HG03025 (cell line): ENCODE results near the gene TMEM240.

Experiments used
- ATAC-seq: cut with Tn5 transposase; IDR thresholded peaks from one replicate; pipeline ENCODE4 v1.9.1; 2021; ENCODE audit warnings: mild to moderate bottlenecking, moderate library complexity; ENCODE audit not compliant: unreplicated experiment, low FRiP score

TMEM240 gene

DNA sequence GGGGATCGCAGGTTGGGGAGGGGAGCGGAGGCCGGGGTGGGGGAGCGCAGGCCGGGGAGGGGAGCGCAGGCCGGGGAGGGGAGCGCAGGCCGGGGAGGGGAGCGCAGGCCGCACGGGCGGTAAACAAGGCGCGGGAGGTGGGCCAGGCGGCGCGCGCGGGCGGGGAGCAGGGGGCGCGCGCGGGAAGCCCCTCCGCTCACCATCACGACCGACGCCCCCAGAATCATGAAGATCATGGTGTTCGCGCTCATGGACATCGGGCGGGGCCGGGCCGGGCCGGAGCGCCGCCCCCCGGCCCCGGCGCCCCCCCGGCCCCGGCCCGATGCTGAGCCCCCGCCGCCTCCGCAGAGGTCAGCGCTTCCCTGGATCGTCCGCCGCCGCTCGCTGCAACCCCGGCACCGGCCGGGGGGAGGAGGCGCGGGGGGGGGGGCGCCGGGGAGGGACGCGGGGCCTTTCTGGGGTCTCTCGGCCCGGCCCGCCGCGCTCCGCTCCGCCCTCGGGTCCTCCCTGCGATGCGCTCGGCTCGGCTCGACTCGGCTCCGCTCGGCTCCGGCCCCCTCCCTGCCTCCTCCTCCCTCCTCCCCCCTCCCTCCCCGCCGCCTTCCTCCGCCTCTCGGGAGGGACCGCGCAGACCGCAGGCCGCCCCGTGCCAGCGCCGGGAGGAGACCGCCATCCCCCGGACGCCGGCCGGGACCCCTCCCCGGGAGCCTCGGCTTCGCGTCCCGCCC is at the start of gene TMEM240:
TSS of gene TMEM240 (minus strand) at position 535 of the 728 bp plus-strand sequence. CDS start at position 257, 278 bp downstream.
- ATAC-seq: no peak

DNA sequence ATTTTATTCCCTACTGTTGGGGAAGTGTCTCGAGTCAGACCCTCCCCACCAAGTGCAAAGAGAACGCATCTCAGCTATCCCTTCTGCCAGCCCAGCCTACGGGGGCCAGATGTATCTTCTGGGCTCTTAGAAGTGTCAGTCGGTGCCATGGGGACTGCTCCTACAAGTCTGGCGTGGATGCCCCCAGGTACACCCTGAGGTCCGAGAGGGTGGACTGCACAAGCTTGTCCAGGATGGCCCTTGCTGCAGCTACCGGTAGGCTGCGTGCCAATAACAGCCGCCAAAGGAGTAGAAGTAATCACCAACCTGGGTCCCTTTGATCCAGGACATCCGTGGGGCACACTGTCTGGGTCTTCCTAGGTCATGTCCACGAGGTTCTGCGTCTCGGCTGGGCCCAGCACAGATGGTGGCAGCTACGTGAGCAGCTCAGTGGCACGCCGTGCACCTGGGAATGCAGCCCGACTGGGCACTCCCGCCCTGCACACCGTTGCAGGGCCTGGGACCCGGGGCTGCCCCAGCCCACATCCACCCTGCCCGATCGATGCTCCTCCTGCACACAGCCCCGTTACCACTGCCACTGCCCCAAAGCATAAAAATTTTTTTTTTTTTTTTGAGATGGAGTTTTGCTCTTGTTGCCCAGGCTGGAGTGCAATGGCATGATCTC is 43.1 kb upstream of the TMEM240 start:
- no peak for ATAC-seq

DNA sequence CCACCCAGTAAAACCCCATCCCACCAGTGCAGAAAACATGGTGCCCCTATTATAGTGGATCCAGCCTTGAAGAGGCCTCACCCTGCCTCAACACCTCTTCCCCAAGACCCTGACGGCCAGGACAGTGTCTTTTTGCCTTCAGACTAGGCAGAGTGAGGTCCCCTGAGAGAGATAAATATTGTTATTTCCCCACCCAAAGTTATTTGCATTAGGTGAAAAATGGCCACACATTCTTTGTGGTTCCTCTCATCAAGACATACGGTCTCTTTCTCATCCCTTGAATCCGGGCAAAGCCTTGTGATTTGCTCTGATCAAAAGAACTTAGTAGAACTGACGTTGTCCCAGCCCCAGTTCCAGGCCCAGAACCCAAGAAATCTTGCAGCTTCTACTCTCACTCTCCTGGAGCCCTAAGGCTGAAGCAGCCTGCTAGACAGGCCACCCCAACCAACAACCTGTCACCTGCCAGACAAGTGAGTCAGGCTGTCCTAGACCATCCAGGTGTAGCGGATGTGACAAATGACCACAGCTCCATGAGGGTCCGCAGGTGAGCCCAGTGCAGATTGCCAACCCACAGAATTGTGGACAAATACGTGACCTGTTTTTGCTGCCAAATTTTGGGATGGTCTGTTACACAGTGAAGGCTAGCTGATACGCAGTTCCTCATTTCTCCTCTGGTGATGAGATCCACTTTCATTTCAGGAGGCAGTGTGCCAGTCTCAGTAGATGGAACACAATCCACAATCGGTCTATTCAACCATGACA is 42.3 kb upstream of the TMEM240 start:
- no peak for ATAC-seq

DNA sequence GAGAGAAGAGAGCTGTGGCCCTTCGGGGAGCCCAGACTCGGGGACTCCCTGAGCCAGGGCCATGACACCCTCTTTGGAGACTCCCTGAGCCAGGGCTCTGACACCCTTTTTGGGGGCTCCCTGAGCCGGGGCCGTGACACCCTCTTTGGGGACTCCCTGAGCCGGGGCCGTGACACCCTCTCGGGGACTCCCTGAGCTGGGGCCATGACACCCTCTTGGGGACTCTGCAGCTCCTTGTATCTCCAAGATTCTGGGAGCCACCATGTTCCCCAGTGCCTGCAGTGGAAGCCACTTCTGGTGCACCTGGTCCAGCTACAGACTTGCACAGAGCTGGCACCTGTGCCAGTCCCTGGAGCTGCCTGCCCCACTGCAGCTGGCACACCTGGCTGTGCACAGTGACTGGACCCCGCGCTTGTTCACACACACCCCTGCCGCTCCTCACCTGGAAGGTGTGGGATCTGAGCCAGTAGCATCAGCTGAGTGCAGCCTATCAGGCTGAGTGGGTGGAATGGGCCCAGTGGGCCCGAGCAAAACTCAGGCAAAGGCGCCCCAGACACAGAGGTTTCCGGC is 38.0 kb upstream of the TMEM240 start:
- ATAC-seq: no peak

DNA sequence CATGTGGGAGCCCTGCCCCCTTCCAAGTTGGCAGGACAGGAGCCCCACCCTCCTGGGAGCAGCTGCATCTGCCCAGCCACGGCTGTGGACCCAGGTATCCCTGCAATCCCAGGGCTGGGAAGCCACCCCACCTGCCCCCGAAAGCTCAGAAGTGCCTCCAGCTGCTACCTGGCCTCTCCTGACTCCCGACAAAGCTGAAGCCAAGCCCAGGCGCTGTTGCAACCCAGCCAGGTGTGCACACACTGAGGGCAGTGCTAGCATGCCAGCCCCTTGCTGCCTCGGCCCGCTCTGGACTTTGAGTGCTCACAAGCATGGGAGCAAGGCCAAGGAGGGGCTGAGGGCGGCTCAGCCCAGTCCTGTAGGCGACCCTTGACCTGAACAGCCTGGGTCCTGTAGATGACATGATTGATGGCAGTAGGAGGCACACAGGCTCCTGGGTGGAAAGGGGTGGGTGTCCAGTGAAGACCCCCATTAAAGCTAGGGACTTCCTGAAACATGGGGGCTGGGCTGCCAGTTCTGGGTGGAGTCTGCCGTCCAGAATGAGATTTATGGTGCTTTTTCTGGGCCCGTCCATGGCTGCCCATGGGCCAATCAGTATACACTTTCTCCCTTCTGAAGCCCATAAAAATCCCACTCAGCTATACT is 37.1 kb upstream of the TMEM240 start:
- ATAC-seq: no peak

DNA sequence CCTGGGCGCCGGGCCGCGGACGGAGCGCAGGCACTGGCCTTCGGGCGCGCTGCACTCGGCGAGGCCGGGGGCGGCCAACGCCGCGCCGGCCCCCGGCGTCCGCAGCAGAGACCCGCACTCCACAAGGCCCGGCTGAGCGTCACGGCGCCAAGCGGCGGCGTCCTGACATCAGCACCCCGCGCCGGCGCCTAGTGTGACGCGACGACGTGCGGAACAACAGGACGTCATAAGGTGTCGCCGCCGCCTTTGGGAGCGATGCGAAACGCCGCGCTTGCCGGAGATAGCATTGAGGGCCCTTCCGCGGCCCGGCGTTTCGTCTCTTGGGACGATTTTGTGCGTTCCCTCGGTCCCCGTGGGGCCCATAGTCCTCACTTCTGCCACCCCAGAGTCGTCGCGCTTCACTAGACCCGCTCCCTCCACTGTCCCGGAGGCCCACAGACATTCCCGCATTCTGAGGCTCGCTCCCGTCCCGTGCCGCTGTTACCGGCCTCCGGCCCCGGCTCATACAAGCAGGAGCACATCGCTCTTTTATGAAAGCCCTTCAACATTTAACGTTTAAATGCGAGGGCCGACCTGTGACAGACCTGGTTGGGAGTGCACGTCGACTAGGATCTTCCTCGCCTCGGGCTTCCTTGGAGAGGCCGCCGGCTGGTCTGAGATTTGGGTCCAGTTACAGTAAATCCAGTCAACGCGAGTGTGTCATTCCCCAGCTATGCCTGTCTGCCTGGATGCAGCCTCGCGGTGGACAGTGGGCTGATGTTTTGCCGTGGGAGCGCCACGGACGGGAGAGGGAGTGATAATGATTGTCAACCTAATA is 34.5 kb upstream of the TMEM240 start, which contains the start of gene SSU72:
TSS of gene SSU72 (minus strand) at position 143 of the 817 bp plus-strand sequence. CDS start 306 bp downstream, outside the sequence.
- peak; percentile 83 for ATAC-seq

DNA sequence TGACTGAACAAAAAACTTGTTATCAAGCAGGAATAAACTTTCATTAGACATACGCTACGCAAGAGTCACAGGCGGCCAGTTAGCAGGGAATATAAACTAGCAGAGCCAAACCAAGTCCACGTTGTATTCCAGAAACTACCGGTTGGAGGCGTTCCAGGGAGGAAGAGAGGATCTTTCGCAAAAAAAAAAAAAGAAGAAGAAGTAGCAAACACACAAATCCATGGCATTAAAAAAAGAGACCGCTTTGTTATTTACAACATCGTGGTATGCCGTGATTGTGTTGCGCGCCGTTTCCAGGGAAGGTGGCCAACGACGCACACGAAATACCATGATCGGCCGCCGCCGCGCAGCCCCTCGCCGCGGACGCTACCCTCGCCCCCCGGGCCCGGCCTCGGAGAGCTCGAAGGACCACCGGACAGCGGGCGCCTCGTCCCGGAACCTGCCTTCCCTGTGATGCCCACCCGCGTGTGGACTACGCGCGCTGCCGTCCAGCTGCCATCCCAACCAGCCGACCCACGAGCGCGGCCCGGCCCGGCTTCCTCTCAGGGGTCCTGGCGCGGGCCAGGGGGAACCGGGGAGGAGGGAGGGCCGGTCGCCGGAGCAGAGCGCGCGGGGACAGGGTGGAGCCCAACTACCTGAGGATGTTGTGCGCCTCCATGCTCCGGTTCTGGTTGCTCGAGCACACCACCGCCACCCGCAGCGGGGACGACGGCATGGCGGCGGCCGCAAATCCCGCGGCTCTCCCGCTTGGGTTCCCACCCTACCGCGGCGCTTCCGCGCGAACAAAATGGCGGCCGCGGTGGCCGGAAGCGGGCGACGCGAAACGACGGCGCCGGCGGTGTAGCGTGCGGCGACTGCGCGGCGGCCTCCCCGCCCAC is 33.7 kb upstream of the TMEM240 start:
- peak; percentile 51 for ATAC-seq

DNA sequence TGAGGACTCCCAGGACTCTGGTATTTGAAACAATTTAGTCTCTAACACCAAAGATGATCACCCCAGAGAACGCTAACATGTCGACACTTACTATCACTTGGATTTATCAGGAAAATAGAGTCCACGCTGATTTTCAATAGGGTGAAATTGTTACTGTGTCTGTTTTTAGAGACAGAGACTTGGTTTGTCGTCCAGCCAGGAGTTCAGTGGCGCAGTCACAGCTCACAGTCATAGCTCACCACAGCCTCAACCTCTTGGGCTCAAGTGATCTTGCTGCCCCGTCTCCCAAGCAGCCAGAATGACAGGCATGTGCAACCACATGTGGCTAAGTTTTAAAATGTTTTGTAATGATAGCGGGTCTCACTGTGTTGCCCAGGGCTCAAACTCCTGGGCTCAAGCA is 28.9 kb upstream of the TMEM240 start:
- ATAC-seq: no peak

DNA sequence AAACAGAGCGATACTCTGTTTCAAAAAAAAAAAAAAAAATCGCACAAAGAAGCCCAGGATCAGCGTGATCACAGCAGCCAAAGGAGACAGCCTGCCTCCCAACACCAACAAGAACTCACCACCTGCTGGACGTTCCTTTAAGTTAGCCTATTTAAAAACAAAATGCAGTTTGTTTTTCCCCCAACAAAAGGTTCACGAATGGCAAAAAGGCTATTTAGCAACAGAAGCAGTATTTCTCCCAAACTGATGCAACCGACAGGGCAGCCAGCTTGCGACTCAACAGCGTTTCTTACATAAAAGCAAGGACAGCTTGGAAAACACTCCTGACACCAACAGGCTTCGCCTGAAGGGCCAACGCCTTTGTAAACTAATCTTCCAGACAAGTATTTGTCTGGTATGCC is 27.5 kb upstream of the TMEM240 start:
- no peak for ATAC-seq

DNA sequence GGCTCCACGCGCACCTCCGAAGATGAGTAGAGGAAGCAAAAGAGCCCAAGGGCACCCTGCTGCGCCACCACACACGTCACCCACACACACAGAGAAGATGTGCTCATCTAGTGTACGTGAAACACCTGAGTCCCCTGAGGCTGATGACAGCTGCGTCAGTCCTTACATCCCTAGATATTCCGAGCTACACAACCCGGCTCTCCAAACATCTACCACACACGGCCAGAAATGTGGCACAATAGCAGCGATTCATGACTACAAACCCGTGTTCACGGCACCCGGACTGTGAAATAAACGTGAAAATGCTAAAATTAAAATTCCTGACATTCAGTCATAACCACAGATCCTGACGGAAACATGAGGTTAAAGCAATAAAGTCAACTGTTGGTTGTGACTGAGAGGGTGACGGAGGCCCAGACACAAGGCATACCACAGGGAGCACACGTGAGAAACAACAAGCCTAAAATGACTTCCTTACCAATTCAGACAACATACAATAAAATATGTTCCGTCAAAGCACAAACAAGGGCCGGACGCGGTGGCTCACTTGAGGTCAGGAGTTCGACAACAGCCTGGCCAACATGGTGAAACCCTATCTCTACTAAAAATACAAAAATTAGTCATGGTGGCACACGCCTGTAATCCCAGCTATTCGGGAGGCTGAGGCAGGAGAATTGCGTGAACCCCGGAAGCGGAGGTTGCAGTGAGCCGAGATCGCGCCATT is 26.9 kb upstream of the TMEM240 start:
- ATAC-seq: no peak

DNA sequence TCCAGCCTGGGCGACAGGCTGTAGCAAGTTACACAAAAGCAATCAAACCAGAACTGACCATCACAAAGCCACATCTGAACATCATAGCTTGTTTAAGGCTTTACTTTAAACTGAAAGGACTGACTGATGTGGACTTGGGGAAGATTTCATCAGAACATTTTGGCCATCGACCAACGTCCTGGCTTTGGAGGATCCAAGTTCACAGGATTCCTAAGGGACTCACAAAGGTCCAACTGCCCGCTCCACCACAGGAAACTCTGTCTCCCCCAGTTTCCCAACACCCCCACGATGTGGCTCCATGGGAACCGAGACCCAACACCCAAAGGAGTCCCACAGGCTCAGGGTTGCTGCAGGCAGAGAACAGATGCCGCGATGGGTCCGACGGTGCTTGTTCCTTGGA is 24.9 kb upstream of the TMEM240 start:
- ATAC-seq: no peak

DNA sequence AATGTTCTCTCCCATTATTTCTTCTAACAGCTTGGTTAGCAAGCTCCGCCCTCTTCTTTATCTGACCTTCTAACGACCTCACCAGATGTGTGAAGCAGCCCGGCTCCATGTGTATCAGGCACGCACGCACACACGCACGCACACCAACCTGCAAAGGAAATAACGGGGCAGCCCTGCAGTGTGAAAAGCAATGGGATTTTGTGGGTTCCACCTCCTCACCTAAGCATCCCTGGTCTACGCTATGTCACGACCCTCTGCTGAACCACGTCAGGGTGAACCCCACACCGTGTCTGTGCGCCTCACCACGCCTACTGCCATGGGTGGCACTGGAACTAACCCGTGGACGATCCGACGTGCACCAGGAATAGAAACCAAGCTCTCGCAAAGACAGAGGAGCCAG is 23.8 kb upstream of the TMEM240 start:
- ATAC-seq: no peak

DNA sequence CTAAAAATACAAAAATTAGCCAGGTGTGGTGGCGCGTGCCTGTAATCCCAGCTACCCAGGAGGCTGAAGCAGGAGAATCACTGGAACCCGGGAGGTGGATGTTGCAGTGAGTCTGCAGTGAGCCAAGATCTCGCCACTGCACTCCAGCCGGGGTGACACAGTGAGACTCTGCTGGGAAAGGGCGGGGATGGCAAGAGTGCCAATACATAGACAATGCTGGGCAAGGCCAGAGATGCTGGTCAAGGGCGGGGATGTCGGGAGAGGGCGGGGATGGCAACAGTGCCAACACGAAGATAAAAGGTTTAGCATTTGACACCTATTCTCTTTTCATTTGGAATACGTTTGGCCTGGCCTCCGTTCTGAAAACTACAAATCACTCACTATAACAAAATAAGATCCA is 23.3 kb upstream of the TMEM240 start:
- no peak for ATAC-seq

DNA sequence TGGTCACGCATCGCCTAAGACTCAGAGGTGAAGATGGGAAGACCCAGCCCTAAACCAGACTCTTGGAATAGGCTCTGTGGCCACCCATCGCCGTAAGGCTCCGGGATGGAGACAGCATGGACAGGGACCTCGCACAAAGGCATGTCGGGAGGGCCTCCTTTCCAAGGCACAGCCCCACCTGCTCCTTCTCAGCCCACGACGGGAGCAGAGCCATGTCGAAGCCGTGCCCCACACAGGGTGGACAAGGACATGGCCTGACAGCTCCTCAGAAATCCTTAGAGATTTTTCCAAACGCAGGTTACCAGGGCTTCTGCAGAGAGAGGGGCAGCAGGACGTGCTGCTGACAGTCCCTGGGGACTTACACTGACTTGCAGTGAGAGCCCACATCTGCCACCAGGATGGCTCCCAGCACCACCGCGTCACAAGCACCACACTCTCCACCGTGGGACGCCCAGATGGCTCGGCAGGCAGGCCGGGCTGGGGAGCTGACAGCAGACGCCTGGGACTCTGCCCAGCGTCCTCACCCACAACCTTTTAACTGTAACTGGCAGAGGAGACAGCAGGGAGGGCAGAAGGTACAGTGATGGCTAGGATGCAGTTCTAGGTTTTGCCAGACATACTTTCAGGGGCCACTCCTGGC is 22.3 kb upstream of the TMEM240 start:
- no peak for ATAC-seq

DNA sequence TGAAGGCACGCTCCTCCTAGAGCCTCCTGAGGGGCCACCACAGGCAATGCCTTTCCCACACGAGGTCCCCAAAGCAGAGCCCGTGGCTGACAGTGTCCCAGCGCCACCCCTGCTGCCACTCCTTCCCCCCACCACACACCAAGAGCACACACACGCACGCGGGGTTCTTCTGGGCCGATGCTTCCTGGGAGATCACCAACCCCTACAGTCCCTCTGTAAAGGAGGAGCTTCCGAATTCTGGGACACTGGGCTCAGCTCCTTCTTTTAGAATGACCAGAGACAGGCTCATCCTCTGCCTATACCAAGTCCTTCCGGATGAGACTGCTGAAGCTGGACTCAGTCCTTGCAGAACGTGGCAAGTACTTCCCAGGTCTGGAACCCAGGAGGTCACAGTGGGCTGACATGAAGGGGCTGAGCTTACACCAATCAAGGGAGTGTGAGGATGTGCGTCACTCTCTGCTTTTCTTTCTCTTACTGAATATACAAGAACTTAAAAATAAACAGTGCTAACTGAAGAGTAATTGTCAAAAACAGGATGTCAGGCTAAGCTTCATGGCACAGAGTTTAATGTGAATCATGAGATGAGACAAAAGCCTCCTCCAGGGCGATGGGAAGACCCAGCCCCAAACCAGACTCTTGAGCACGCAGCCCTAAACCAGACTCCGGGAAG is 21.5 kb upstream of the TMEM240 start:
- no peak for ATAC-seq

DNA sequence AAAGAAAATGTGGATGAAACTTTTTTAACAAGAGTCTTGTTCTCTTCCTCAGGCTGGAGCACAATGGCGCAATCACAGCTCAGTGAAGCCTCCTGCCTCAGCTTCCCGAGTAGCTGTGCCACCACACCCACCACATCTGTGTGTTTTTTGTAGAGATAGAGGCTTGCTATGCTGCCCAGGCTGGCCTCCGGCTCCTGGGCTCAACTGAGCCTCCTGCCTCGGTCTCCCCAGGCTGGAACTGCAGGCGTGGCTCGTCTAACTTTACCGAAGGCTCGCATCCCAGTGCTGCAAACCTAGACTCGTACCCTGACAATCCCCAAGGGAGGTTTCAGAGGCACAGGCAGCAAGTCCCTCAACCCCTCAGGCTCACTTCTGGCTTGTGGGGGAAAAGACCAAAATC is 19.8 kb upstream of the TMEM240 start:
- ATAC-seq: no peak

DNA sequence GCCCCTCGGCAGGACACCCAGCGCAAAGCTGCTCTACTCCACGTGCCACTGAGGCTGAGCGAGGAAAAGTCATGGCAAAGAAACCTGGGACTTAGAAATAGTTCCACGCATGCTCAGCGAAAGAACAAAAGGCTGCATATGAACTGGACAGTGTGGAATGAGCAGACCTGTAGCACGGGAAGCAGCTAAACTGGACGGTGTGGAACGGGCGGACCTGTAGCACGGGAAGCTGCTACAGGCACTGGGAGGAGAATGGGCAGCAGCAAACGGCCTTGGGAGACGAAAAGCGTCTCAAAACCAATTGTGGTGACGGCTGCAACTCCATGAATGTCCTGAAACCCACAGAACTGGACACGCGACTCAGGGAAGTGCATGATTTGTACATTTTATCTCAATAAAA is 18.6 kb upstream of the TMEM240 start:
- no peak for ATAC-seq
